Right lobe of liver (tissue), 6 donors: ENCODE data around the gene TNFRSF17. TPM values are rescaled to one million over a fixed set of nuclear protein-coding genes. Genes with fewer than 3 reads are reported as not detected.

Experiments
- ATAC-seq, 4 donors: fragments of 200-7000 bp; cut with Tn5 transposase; one replicate each; pipeline ENCODE4 v1.9.1; 2020; ENCODE audit warnings: mild to moderate bottlenecking in 4 of 4, moderate library complexity in 4 of 4
- DNase-seq, 3 donors: peaks; one replicate each; pipeline ENCODE4 v3.0.0-alpha.2; 2020
- H3K27ac ChIP-seq, 3 donors: fragments of 200-600 bp; one replicate each; pipeline ENCODE4 v1.8.0; 2022
- H3K27me3 ChIP-seq, 2 donors: fragments of 200-600 bp; one replicate each; pipeline ENCODE4 v1.8.0; 2022
- H3K36me3 ChIP-seq, 4 donors: fragments of 200-600 bp; sonication (generic) in 1 of 4; one replicate each; pipeline versions ENCODE4 v1.5.1 to v1.8.0; 2017 to 2022; ENCODE audit warnings: control low read depth in 1 of 4
- H3K4me1 ChIP-seq, 4 donors: fragments of 200-600 bp; sonication (generic) in 1 of 4; one replicate each; pipeline versions ENCODE4 v1.5.1 to v1.8.0; 2017 to 2022; ENCODE audit warnings: control low read depth in 1 of 4
- H3K4me3 ChIP-seq, 3 donors: fragments of 200-600 bp; one replicate each; pipeline ENCODE4 v1.8.0; 2022
- H3K9me3 ChIP-seq, 4 donors: fragments of 200-600 bp; sonication (generic) in 1 of 4; one replicate each; pipeline versions ENCODE4 v1.5.1 to v1.8.0; 2017 to 2022; ENCODE audit warnings: control low read depth in 1 of 4
- CTCF ChIP-seq, 4 donors: fragments of 200-600 bp in 3 of 4; fragments of 450-650 bp in 1 of 4; IDR thresholded peaks; one replicate each; pipeline versions ENCODE4 v1.5.1 to v1.8.0; 2016 to 2022; ENCODE audit warnings: antibody characterized with exemption in 4 of 4, mild to moderate bottlenecking in 2 of 4
- POLR2A ChIP-seq: fragments of 450-650 bp; IDR thresholded peaks from one replicate; pipeline ENCODE4 v1.6.1; 2017; ENCODE audit warnings: antibody characterized with exemption, mild to moderate bottlenecking
- WGBS: methylation state at CpG from one replicate; pipeline ENCODE4 v1.1.6; 2018; ENCODE audit warnings: low coverage, low lambda C conversion rate; ENCODE audit not compliant: insufficient coverage; ENCODE audit errors: missing lambda C conversion rate; 5-methylcytosine and 5-hydroxymethylcytosine counted together
- intact Hi-C, 2 donors: fragments of 100-400 bp; cut with DNase I; formaldehyde crosslinking; loops; one replicate each; pipeline versions ENCODE4 v1.11.2 to v1.14.1; 2022
- total RNA-seq, 6 experiments: library from RNA; depleted of rRNA in 2 of 6; stranded (reverse); fragments of >200 nt in 2 of 6; fragmentation: NEBNext Ultra II Directional in 3 of 6; extraction: Animal tissue kit (Norgen Biotek cat#: 25700) in 3 of 6; gene quantifications; one replicate each; pipeline versions ENCODE4 v1.1.0 to v1.2.4, GENCODE V29; 2016 to 2023
- donor health status: DM: no; HTN: yes; CAD: no.
- donor health status: DM: no; HTN: no; CAD: no.
- donor health status: DM: no; HTN: no; CAD: no.
- donor health status: DM: no; HTN: yes; CAD: no.
- donor health status: DM: no; HTN: yes; CAD: no.

The TNFRSF17 gene
- total RNA-seq, 6 experiments from 2014 or later = 0.44 TPM; not detected in 5

DNA sequence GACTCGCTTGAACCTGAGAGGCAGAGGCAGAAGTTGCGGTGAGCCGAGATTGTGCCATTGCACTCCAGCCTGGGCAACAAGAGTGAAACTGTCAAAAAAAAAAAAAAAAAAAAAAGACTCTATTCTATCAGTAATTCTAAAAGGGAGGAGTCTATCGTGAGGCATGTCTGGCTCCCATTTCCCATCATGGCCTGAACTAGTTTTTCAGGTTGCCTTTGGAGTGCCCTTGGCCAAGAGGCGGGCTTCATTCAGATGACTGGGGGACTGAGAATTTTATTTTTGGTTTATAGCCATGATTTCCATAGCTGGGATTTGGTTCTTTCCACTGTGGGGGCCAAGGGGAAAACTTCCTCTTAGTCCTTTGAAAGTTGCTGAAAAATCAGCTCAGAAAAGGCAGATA, 8.1 kb downstream of the TNFRSF17 start:
- ATAC-seq (no peak), DNase-seq (no peak)
- H3K27ac ChIP-seq = no peak overlapping the region
- no peaks in the 10 kb centered on the region for H3K9me3 ChIP-seq
- intact Hi-C loops = loop anchor here (10.0 kb wide), 1 partner anchor 92 kb away; no protein-coding TSS in a partner anchor
- no peak overlapping the region for H3K4me3 ChIP-seq
- TF ChIP-seq POLR2A (no peak), CTCF (IDR thresholded peaks at IDR 0.05) (no peak)
- no peaks in the 10 kb centered on the region for H3K36me3 ChIP-seq
- no peaks in the 10 kb centered on the region for H3K27me3 ChIP-seq
- H3K4me1 ChIP-seq = peaks cover 0 to 11% (median 3%) of the 10 kb centered on the region in 4 donors
- WGBS = 90% methylated on average over 5 of the region's 5 CpGs

GRCh38 chr16:11976850-11977375, 11.9 kb downstream of the TNFRSF17 start:
- TF ChIP-seq POLR2A (no peak), CTCF (IDR thresholded peaks at IDR 0.05) (no peak)
- Histone ChIP-seq H3K27me3 (no peaks in the 10 kb centered on the region), H3K4me1 (peaks cover 0 to 11% (median 3%) of the 10 kb centered on the region in 4 donors), H3K9me3 (no peaks in the 10 kb centered on the region), H3K36me3 (no peaks in the 10 kb centered on the region), H3K27ac (peak overlapping the region; percentile 56 to 82 (median 59)), H3K4me3 (peak overlapping the region; percentile 72 to 91 (median 74))
- intact Hi-C loops = loop anchor here (10.0 kb wide), 1 partner anchor 88 kb away; no protein-coding TSS in a partner anchor
- DNase-seq (no peak), ATAC-seq (peak in 3 of 4 donors; percentile 3 to 23 (median 18))
- WGBS = 0% methylated on average over 9 of the region's 22 CpGs

DNA sequence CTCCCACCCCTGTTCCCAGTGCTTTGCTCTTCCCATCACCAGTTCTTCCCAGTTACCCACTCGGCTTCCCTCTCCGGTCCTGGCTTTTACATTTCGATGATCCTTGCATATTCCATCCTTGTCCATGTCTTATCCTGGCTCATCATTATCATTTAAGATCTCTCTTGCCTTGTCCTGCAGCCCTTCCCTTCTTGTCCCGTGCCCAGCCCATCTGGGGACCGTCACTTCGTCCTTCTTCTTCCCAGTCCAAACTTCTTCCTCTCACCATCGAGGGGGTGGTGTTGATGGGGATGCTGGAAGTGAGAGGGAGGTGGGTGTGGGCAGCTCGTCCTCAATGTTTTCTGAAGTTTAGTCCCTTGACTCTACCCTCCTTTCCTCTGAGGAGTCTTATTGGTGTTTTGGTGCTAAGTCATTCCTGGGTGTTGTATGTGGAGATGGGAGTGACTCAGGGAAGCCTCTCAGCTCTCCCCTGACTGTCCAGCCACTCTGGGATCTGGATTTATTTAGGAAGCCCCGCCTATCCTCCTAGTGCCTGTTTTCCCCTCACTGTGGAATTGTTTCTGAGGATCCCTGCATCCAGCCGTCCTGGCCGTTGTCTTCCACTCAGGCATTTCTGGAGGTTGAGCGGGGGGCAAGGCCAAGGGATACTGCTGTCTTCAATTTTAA, 12.5 kb downstream of the TNFRSF17 start:
- no peaks in the 10 kb centered on the region for H3K27me3 ChIP-seq
- H3K4me3 ChIP-seq = peak overlapping the region; percentile 72 to 91 (median 74)
- 41% methylated on average over 12 of the region's 12 CpGs for WGBS
- no peak overlapping the region for H3K27ac ChIP-seq
- DNase-seq = no peak
- peak in 1 of 4 donors; percentile 10 for ATAC-seq
- TF ChIP-seq POLR2A (no peak), CTCF (IDR thresholded peaks at IDR 0.05) (no peak)
- H3K9me3 ChIP-seq = no peaks in the 10 kb centered on the region
- H3K4me1 ChIP-seq = peaks cover 0 to 11% (median 3%) of the 10 kb centered on the region in 4 donors
- H3K36me3 ChIP-seq = no peaks in the 10 kb centered on the region
- intact Hi-C loops = loop anchor here (10.0 kb wide), 1 partner anchor 87 kb away; no protein-coding TSS in a partner anchor

GRCh38 chr16:11978080-11978479, 13.1 kb downstream of the TNFRSF17 start:
- Histone ChIP-seq H3K36me3 (no peaks in the 10 kb centered on the region), H3K27ac (no peak overlapping the region), H3K4me3 (no peak overlapping the region), H3K9me3 (no peaks in the 10 kb centered on the region), H3K27me3 (no peaks in the 10 kb centered on the region), H3K4me1 (peaks cover 0 to 11% (median 3%) of the 10 kb centered on the region in 4 donors)
- intact Hi-C loops = loop anchor here (10.0 kb wide), 1 partner anchor 87 kb away; no protein-coding TSS in a partner anchor
- DNase-seq (no peak), ATAC-seq (no peak)
- TF ChIP-seq POLR2A (no peak), CTCF (IDR thresholded peaks at IDR 0.05) (no peak)
- WGBS = 79% methylated on average over 1 of the region's 2 CpGs
